ENCODE measurements around the gene RPL37A.

RPL37A gene

GRCh38 chr2:216498070-216498378, 620 bp upstream of the RPL37A start:
- H3K27me3 ChIP-seq (ENCODE audit: insufficient read depth, low read length, poor library complexity) = no peaks in the 10 kb centered on the region
- H3K4me2 ChIP-seq (ENCODE audit: insufficient read depth, low read length) = peak overlapping the region; percentile 66
- H3K9me3 ChIP-seq (ENCODE audit: insufficient read depth, low read length, severe bottlenecking) = no peaks in the 10 kb centered on the region
- peak overlapping the region; percentile 78 for H3K9ac ChIP-seq (ENCODE audit: low read depth, low read length)
- no peak for ATAC-seq (ENCODE audit: insufficient read depth, low read depth)
- TF ChIP-seq CTCF (IDR thresholded peaks at IDR 0.05; ENCODE audit: borderline replicate concordance, extremely low read depth, low read length, poor library complexity, severe bottlenecking) (no peak), EZH2 (IDR thresholded peaks at IDR 0.05; ENCODE audit: borderline replicate concordance, low read depth, low read length, severe bottlenecking) (no peak)
- peaks cover 42% of the 10 kb centered on the region for H3K36me3 ChIP-seq (ENCODE audit: insufficient read depth, low read length)
- peak overlapping the region; percentile 78 for H2AFZ ChIP-seq (ENCODE audit: low read depth, low read length)
- H4K20me1 ChIP-seq (ENCODE audit: insufficient read depth, low read length) = peaks cover 40% of the 10 kb centered on the region
- H3K27ac ChIP-seq (ENCODE audit: low read length) = peak overlapping the region; percentile 71
- peak overlapping the region; percentile 67 to 70 for H3K4me3 ChIP-seq (ENCODE audit: low read depth in 1 of 2, low read length in 2 of 2)
- no peak for DNase-seq
- peaks cover 36% of the 10 kb centered on the region for H3K4me1 ChIP-seq (ENCODE audit: insufficient read depth, low read length)
- peaks cover 56% of the 10 kb centered on the region for H3K79me2 ChIP-seq (ENCODE audit: insufficient read depth, low read length)

GRCh38 chr2:216499641-216500218, 1.1 kb downstream of the RPL37A start:
- Histone ChIP-seq H3K4me3 (ENCODE audit: low read depth in 1 of 2, low read length in 2 of 2) (peak overlapping the region; percentile 67 to 70; a peak in 3 of 4 replicates), H3K27me3 (ENCODE audit: insufficient read depth, low read length, poor library complexity) (no peaks in the 10 kb centered on the region), H3K27ac (ENCODE audit: low read length) (peak overlapping the region; percentile 71), H3K4me2 (ENCODE audit: insufficient read depth, low read length) (peak overlapping the region; percentile 77), H4K20me1 (ENCODE audit: insufficient read depth, low read length) (peaks cover 48% of the 10 kb centered on the region), H3K9ac (ENCODE audit: low read depth, low read length) (peak overlapping the region; percentile 78), H3K9me3 (ENCODE audit: insufficient read depth, low read length, severe bottlenecking) (no peaks in the 10 kb centered on the region), H3K4me1 (ENCODE audit: insufficient read depth, low read length) (peaks cover 36% of the 10 kb centered on the region), H3K79me2 (ENCODE audit: insufficient read depth, low read length) (peaks cover 56% of the 10 kb centered on the region), H2AFZ (ENCODE audit: low read depth, low read length) (no peak overlapping the region), H3K36me3 (ENCODE audit: insufficient read depth, low read length) (peaks cover 60% of the 10 kb centered on the region)
- DNase-seq (no peak), ATAC-seq (ENCODE audit: insufficient read depth, low read depth) (no peak)
- TF ChIP-seq CTCF (IDR thresholded peaks at IDR 0.05; ENCODE audit: borderline replicate concordance, extremely low read depth, low read length, poor library complexity, severe bottlenecking) (no peak), EZH2 (IDR thresholded peaks at IDR 0.05; ENCODE audit: borderline replicate concordance, low read depth, low read length, severe bottlenecking) (no peak)

- Histone ChIP-seq H3K9me3 (ENCODE audit: insufficient read depth, low read length, severe bottlenecking) (no peaks in the 10 kb centered on the region), H3K27ac (ENCODE audit: low read length) (peak overlapping the region; percentile 71; the same call in 1 of the 2 replicates), H3K4me1 (ENCODE audit: insufficient read depth, low read length) (peaks cover 36% of the 10 kb centered on the region), H4K20me1 (ENCODE audit: insufficient read depth, low read length) (peaks cover 48% of the 10 kb centered on the region), H2AFZ (ENCODE audit: low read depth, low read length) (no peak overlapping the region), H3K9ac (ENCODE audit: low read depth, low read length) (peak overlapping the region; percentile 78; the same call in 1 of the 2 replicates), H3K4me3 (ENCODE audit: low read depth in 1 of 2, low read length in 2 of 2) (peak overlapping the region in 1 of 2 experiments; percentile 67; a peak in 2 of 4 replicates), H3K79me2 (ENCODE audit: insufficient read depth, low read length) (peaks cover 56% of the 10 kb centered on the region), H3K4me2 (ENCODE audit: insufficient read depth, low read length) (peak overlapping the region; percentile 77), H3K27me3 (ENCODE audit: insufficient read depth, low read length, poor library complexity) (no peaks in the 10 kb centered on the region), H3K36me3 (ENCODE audit: insufficient read depth, low read length) (peaks cover 67% of the 10 kb centered on the region)
- TF ChIP-seq CTCF (IDR thresholded peaks at IDR 0.05; ENCODE audit: borderline replicate concordance, extremely low read depth, low read length, poor library complexity, severe bottlenecking) = no peak
- no peak for TF ChIP-seq EZH2 (IDR thresholded peaks at IDR 0.05; ENCODE audit: borderline replicate concordance, low read depth, low read length, severe bottlenecking)
- DNase-seq = no peak
- no peak for ATAC-seq (ENCODE audit: insufficient read depth, low read depth)
Observed at GRCh38 chr2:216500572-216500971, 1.9 kb downstream of the RPL37A start.
